Measurements from ENCODE around the gene GAB1.

- TF ChIP-seq CTCF (IDR thresholded peaks at IDR 0.05; ENCODE audit: low read length): no peak
- no peak for TF ChIP-seq EZH2 (IDR thresholded peaks at IDR 0.05; ENCODE audit: borderline replicate concordance, low read length)
Measured at GRCh38 chr4:143294710-143295275, 41.9 kb upstream of the GAB1 start.
